AG09319 (cell line): ENCODE results near the gene NPL.

Experiments
- DNase-seq: peaks from one replicate; pipeline ENCODE4 v3.0.0-alpha.2; 2010; ENCODE audit warnings: low read depth; ENCODE audit errors: extremely low read depth
- CTCF ChIP-seq: IDR thresholded peaks from 2 replicates; pipeline ENCODE4 v1.5.1; 2011; ENCODE audit warnings: low read depth, mild to moderate bottlenecking, inconsistent platforms, low read length, moderate library complexity

The NPL gene

GRCh38 chr1:182789138-182790076, at the start of gene NPL:
Gene NPL (plus strand): TSS chr1:182789773. CDS start chr1:182794372, 4,599 bp downstream.
- DNase-seq, result peak; percentile 20
- no peak for TF ChIP-seq CTCF

GRCh38 chr1:182740120-182740519, 49.5 kb upstream of the NPL start:
- TF ChIP-seq CTCF, result no peak
- DNase-seq, result no peak

- DNase-seq, result no peak
- no peak for TF ChIP-seq CTCF
These were observed 46.8 kb upstream of the NPL start for GRCh38 chr1:182742780-182743179.

- DNase-seq, result no peak
- TF ChIP-seq CTCF, result no peak
These were observed 37.2 kb upstream of the NPL start for GRCh38 chr1:182752077-182752988.

- TF ChIP-seq CTCF, result no peak
- DNase-seq, result no peak
These were observed 35.5 kb upstream of the NPL start for GRCh38 chr1:182754087-182754486.

- no peak for DNase-seq
- TF ChIP-seq CTCF, result no peak
These were observed 34.8 kb upstream of the NPL start for GRCh38 chr1:182754543-182755314.
